B cell (primary cell): ENCODE data around the gene P2RX6.

ENCODE experiments used
- EZH2 ChIP-seq: IDR thresholded peaks from 2 replicates; pipeline ENCODE4 v1.6.1; 2012; ENCODE audit warnings: borderline replicate concordance, low read depth, mild to moderate bottlenecking, moderate library complexity, low read length; ENCODE audit not compliant: insufficient read depth, poor library complexity, severe bottlenecking
- TF ChIP-seq, protein P1 (sequence below): fragments of 200-600 bp; IDR thresholded peaks from one replicate; pipeline ENCODE4 v1.8.0; 2022; ENCODE audit warnings: antibody characterized with exemption, mild to moderate bottlenecking

DNA sequence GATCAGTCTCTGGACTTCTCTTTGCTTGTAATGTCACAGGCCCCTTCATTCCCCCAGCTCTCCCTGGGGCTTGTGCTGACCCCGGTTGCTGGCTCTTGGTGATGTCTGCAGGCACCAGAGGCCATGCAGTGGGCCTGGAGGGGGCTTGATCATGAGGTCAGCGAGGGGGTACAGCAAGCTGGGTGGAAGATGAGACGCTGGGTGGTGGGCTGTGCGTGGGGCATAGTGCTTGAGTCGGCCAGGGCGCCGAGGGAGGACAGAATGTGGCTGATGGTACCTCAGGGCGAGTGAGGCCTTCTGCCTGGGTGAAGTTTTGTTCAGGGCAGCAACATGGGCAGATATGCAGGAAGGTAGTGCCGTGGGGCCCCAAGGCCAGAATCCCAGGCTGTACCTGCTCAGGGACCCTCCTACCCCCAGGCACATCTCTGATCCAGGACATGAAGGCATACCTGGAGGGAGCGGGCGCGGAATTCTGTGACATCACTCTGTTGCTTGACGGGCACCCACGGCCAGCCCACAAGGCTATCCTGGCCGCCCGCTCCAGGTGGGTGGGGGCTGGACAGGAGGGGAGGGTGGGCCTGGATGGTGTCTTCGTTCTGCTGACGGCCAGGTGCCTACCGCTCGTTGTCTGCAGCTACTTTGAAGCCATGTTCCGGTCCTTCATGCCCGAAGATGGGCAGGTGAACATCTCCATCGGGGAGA lies 19.5 kb upstream of the P2RX6 start:
- TF ChIP-seq, protein P1, sequence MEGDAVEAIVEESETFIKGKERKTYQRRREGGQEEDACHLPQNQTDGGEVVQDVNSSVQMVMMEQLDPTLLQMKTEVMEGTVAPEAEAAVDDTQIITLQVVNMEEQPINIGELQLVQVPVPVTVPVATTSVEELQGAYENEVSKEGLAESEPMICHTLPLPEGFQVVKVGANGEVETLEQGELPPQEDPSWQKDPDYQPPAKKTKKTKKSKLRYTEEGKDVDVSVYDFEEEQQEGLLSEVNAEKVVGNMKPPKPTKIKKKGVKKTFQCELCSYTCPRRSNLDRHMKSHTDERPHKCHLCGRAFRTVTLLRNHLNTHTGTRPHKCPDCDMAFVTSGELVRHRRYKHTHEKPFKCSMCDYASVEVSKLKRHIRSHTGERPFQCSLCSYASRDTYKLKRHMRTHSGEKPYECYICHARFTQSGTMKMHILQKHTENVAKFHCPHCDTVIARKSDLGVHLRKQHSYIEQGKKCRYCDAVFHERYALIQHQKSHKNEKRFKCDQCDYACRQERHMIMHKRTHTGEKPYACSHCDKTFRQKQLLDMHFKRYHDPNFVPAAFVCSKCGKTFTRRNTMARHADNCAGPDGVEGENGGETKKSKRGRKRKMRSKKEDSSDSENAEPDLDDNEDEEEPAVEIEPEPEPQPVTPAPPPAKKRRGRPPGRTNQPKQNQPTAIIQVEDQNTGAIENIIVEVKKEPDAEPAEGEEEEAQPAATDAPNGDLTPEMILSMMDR: no peak
- TF ChIP-seq EZH2: no peak
